Pancreas (tissue), 10 donors: ENCODE results near the gene NPEPL1. TPM values are rescaled to one million over a fixed set of nuclear protein-coding genes. Genes with fewer than 3 reads are reported as not detected.

Source experiments
- ATAC-seq, 4 donors: fragments of 200-7000 bp; cut with Tn5 transposase; one replicate each; pipeline versions ENCODE4 v1.8.0 to v1.9.1; 2020; ENCODE audit warnings: mild to moderate bottlenecking in 4 of 4, moderate library complexity in 4 of 4
- DNase-seq, 6 donors: peaks; one replicate each; pipeline ENCODE4 v3.0.0-alpha.2; 2020
- FAIRE-seq: peaks from 2 replicates; lab custom pipeline; 2012; peaks lifted over from hg19 to GRCh38; lab: Jason Lieb, UNC
- H3K27ac ChIP-seq, 4 donors: fragments of 200-600 bp; sonication (generic); 1 replicate in 3 of 4; 2 replicates in 1 of 4; pipeline versions ENCODE4 v1.5.0 to v1.8.0; 2020
- H3K27me3 ChIP-seq, 4 donors: fragments of 200-600 bp; one replicate each; pipeline ENCODE4 v1.8.0; 2021
- H3K36me3 ChIP-seq, 3 donors: fragments of 200-600 bp; sonication (generic) in 1 of 3; one replicate each; pipeline versions ENCODE4 v1.5.0 to v1.8.0; 2020 to 2021
- H3K4me1 ChIP-seq, 3 donors: fragments of 200-600 bp; one replicate each; pipeline ENCODE4 v1.8.0; 2021
- H3K4me3 ChIP-seq, 4 donors: fragments of 200-600 bp; sonication (generic) in 2 of 4; one replicate each; pipeline versions ENCODE4 v1.5.0 to v1.8.0; 2020 to 2021
- H3K9me3 ChIP-seq, 4 donors: fragments of 200-600 bp; one replicate each; pipeline ENCODE4 v1.8.0; 2021
- CTCF ChIP-seq, 4 donors: fragments of 200-600 bp; sonication (generic) in 3 of 4; IDR thresholded peaks; one replicate each; pipeline versions ENCODE4 v1.5.0 to v1.8.0; 2021; ENCODE audit warnings: antibody characterized with exemption in 4 of 4
- WGBS, 2 donors: extraction: QIAGEN DNeasy Blood & Tissue Kit; methylation state at CpG; one replicate each; pipeline ENCODE4 v1.1.7; 2013; 5-methylcytosine and 5-hydroxymethylcytosine counted together
- intact Hi-C, 3 donors: fragments of 100-400 bp; cut with DNase I; formaldehyde crosslinking; loops; one replicate each; pipeline versions ENCODE4 v1.11.1 to v1.14.2; 2022
- polyA plus RNA-seq, 2 donors: library from polyadenylated mRNA; stranded (reverse); fragments of 200-250 nt; gene quantifications; one replicate each; pipeline ENCODE4 v1.2.3, GENCODE V29; 2013
- total RNA-seq, 6 donors: library from RNA; stranded (reverse); fragmentation: NEBNext Ultra II Directional in 4 of 6; extraction: Animal tissue kit (Norgen Biotek cat#: 25700) in 4 of 6; gene quantifications; one replicate each; pipeline versions ENCODE4 v1.2.1 to v1.2.4, GENCODE V29; 2021 to 2023
- donor health status: healthy with polysubstance abuse.
- donor health status: DM: no; HTN: no; CAD: no; lungs with moderate emphysema.
- donor health status: DM: no; HTN: no; CAD: no.
- donor health status: control.
- donor health status: control.
- donor health status: Bipolar disorder and iron deficiency.
- donor health status: DM: yes; HTN: yes; CAD: no.
- donor health status: DM: no; HTN: no; CAD: no.
- donor health status: DM: no; HTN: no; CAD: no.
- donor health status: DM: yes; HTN: yes; CAD: no.

Gene NPEPL1
- total and polyA plus RNA-seq, 8 donors, result 12.4 to 77.8 (median 18.0) TPM

DNA sequence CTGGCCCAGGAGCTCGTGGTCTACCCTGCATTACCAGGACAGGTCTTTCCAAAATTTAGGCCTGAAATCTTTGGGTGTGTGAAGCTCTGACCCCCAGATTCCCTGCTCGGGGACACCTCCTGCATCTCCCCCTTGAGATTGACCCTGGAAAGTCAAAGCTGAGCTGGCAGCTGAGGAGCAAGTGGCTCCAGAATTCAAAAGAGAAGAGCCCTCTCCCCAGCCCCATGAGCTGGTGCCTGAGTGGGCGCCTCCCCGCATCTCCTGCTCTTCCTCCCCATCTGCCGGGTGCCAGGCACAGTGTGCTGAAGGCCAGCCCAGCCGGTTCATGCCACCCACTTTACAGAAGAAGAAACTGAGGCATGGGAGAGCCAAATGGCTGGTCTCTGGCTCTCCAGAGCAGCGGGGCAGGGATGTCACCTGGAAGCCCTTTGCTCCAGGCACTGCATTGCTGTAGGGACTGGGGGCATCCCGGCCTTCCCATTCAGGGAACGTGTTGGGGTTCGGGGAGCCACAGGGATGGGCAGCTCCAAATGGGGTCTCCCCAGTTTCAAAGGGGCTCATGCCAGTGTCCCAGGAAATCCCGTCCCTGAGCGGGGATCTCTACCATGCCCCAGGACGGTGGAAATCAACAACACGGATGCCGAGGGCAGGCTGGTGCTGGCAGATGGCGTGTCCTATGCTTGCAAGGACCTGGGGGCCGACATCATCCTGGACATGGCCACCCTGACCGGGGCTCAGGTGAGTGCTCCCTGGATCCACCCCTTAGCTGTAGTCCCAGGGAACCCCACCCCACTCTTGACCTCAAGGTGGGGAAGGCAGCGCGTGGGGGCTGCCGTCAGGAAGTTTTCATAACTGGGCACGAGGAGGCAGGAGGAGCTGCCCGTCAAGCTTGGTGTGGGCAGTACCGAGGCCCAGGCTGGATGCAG is 20.5 kb downstream of the NPEPL1 start:
- WGBS, 2 donors, result 94 to 96% methylated on average over 24 of the region's 24 CpGs
- Histone ChIP-seq H3K4me3 (no peak overlapping the region), H3K4me1 (no peaks in the 10 kb centered on the region), H3K27me3 (no peaks in the 10 kb centered on the region), H3K9me3 (no peaks in the 10 kb centered on the region), H3K27ac (no peak overlapping the region), H3K36me3 (peaks cover 0 to 5% (median 0%) of the 10 kb centered on the region in 3 donors)
- DNase-seq (peak in 4 of 6 donors; percentile 9 to 39 (median 26)), FAIRE-seq (no peak), ATAC-seq (no peak)
- intact Hi-C loops, result no loop called here
- TF ChIP-seq CTCF (IDR thresholded peaks at IDR 0.05), result no peak

- 92 to 94% methylated on average over 24 of the region's 24 CpGs for WGBS, 2 donors
- TF ChIP-seq CTCF (IDR thresholded peaks at IDR 0.05), result no peak
- FAIRE-seq (no peak), ATAC-seq (no peak), DNase-seq (peak in 4 of 6 donors; percentile 7 to 67 (median 34))
- Histone ChIP-seq H3K4me3 (no peak overlapping the region), H3K27me3 (no peaks in the 10 kb centered on the region), H3K27ac (no peak overlapping the region), H3K9me3 (no peaks in the 10 kb centered on the region), H3K36me3 (peaks cover 0 to 5% (median 0%) of the 10 kb centered on the region in 3 donors), H3K4me1 (no peaks in the 10 kb centered on the region)
- intact Hi-C loops, result no loop called here
These were observed 21.3 kb downstream of the NPEPL1 start for GRCh38 chr20:58713801-58714339.

GRCh38 chr20:58714340-58714922 is 21.8 kb downstream of the NPEPL1 start:
- intact Hi-C loops, result no loop called here
- Histone ChIP-seq H3K36me3 (peaks cover 0 to 5% (median 0%) of the 10 kb centered on the region in 3 donors), H3K27me3 (no peaks in the 10 kb centered on the region), H3K4me3 (no peak overlapping the region), H3K27ac (no peak overlapping the region), H3K9me3 (no peaks in the 10 kb centered on the region), H3K4me1 (no peaks in the 10 kb centered on the region)
- no peak for FAIRE-seq
- ATAC-seq, result no peak
- TF ChIP-seq CTCF (IDR thresholded peaks at IDR 0.05), result no peak
- peak in 4 of 6 donors; percentile 9 to 58 (median 34) for DNase-seq
- 94 to 98% methylated on average over 16 of the region's 16 CpGs for WGBS, 2 donors

DNA sequence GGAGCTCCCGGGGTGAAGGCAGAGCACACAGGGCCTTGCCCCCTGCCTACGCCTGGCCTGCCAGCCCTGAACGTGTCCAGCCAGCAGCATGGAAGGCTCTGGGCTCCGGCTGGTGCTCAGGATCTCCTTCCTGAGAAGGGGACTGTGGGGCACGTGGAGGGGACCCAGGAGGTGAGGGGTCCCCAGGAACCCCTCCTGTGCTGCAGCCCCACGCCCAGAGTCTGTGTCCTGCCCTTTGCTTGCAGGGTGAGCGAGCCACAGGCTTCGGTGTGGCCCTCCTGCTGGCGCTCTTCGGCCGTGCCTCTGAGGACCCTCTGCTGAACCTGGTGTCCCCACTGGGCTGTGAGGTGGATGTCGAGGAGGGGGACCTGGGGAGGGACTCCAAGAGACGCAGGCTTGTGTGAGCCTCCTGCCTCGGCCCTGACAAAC is 22.3 kb downstream of the NPEPL1 start:
- H3K4me1 ChIP-seq, result no peaks in the 10 kb centered on the region
- peaks cover 0 to 5% (median 0%) of the 10 kb centered on the region in 3 donors for H3K36me3 ChIP-seq
- no peaks in the 10 kb centered on the region for H3K9me3 ChIP-seq
- no peak for FAIRE-seq
- 91 to 92% methylated on average over 14 of the region's 14 CpGs for WGBS, 2 donors
- intact Hi-C loops, result no loop called here
- no peaks in the 10 kb centered on the region for H3K27me3 ChIP-seq
- no peak for ATAC-seq
- no peak overlapping the region for H3K4me3 ChIP-seq
- TF ChIP-seq CTCF (IDR thresholded peaks at IDR 0.05), result no peak
- H3K27ac ChIP-seq, result no peak overlapping the region
- peak in 3 of 6 donors; percentile 12 to 52 (median 52) for DNase-seq
